IPS-NIHi7 (cell line): Measurements from ENCODE around the gene SHANK3.
A peak's percentile ranks its signal among the peaks of the same experiment; 100 is the strongest.
"Not testable (repeated sequence)": the region's sequence is repeated elsewhere in the genome, so short reads cannot be mapped to it uniquely, and the experiment has no call there.

Source experiments
- DNase-seq: peaks from one replicate; pipeline ENCODE4 v3.0.0; 2012; ENCODE audit warnings: mixed read lengths; ENCODE audit errors: extremely low spot score

The SHANK3 gene

GRCh38 chr22:50672471-50673230 lies at the start of gene SHANK3:
TSS of gene SHANK3 (plus strand) at chr22:50672823.
- peak; percentile 49 for DNase-seq

- DNase-seq = no peak
Measured at GRCh38 chr22:50624347-50625130, 48.1 kb upstream of the SHANK3 start.

- DNase-seq = no peak
Measured at GRCh38 chr22:50625131-50625567, 47.5 kb upstream of the SHANK3 start.

GRCh38 chr22:50625568-50626313 lies 46.9 kb upstream of the SHANK3 start:
- no peak for DNase-seq

GRCh38 chr22:50626314-50626849 lies 46.2 kb upstream of the SHANK3 start:
- DNase-seq = no peak

- DNase-seq = no peak
Measured at GRCh38 chr22:50626850-50627641, 45.6 kb upstream of the SHANK3 start.

GRCh38 chr22:50627642-50628542 lies 44.7 kb upstream of the SHANK3 start, which contains the start of gene ARSA:
TSS of gene ARSA (minus strand) at chr22:50628152. CDS start at chr22:50627779, 373 bp downstream.
- DNase-seq = peak; percentile 88

GRCh38 chr22:50628543-50629134 lies 44.0 kb upstream of the SHANK3 start:
- DNase-seq = no peak

- DNase-seq = no peak
Measured at GRCh38 chr22:50630376-50630775, 42.2 kb upstream of the SHANK3 start.

GRCh38 chr22:50633086-50633485 lies 39.5 kb upstream of the SHANK3 start:
- DNase-seq = no peak

- no peak for DNase-seq
Measured at GRCh38 chr22:50633771-50634170, 38.9 kb upstream of the SHANK3 start.

GRCh38 chr22:50635591-50635990 lies 37.0 kb upstream of the SHANK3 start:
- DNase-seq = no peak

GRCh38 chr22:50640296-50640695 lies 32.3 kb upstream of the SHANK3 start:
- not testable (repeated sequence) for DNase-seq

GRCh38 chr22:50640857-50641647 lies 31.6 kb upstream of the SHANK3 start:
- DNase-seq = no peak

GRCh38 chr22:50641696-50642607 lies 30.7 kb upstream of the SHANK3 start:
- peak; percentile 89 for DNase-seq

- not testable (repeated sequence) for DNase-seq
Measured at GRCh38 chr22:50643021-50643820, 29.4 kb upstream of the SHANK3 start.

- not testable (repeated sequence) for DNase-seq
Measured at GRCh38 chr22:50643821-50644101, 28.9 kb upstream of the SHANK3 start.
